ENCODE results near the gene CEP85L.
A peak's percentile ranks its signal among the peaks of the same experiment; 100 is the strongest.

The CEP85L gene

DNA sequence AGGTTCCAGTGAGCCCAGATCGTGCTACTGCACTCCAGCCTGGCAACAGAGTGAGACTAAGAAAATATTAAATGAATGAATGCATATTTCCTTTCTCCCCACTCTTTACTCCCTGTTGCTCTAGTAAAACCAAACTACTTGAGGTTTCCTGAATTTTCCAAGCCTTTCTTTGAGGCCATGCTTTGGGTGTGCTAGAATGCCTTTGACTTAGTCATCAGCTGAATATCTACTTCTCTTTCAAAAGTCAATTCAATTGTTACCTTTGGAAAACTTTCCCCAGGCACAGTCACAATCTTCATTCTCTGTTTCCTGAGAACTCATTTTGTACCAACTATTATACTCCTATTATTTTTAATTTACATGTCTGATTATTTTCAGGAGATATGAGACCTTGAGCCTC lies 27.5 kb upstream of the CEP85L start:
- no peaks in the 10 kb centered on the region for H3K9me3 ChIP-seq (ENCODE audit: control insufficient read depth, low read length)
- no peak overlapping the region for H3K27ac ChIP-seq (ENCODE audit: insufficient read depth, low read length, poor library complexity, severe bottlenecking)
- H3K4me1 ChIP-seq (ENCODE audit: control insufficient read depth, insufficient read depth, low read length, poor library complexity, severe bottlenecking): peaks cover 2% of the 10 kb centered on the region
- no peak overlapping the region for H3K4me3 ChIP-seq (ENCODE audit: insufficient read depth, low read depth, low read length, poor library complexity, severe bottlenecking)
- no peaks in the 10 kb centered on the region for H3K27me3 ChIP-seq (replicated peaks; ENCODE audit: control insufficient read depth, insufficient read depth, low read length, poor library complexity, severe bottlenecking)
- no peaks in the 10 kb centered on the region for H3K36me3 ChIP-seq (ENCODE audit: control insufficient read depth, insufficient read depth, low read length)
- no peak for DNase-seq

GRCh38 chr6:118677193-118677592 lies 25.8 kb upstream of the CEP85L start:
- H3K27me3 ChIP-seq (replicated peaks; ENCODE audit: control insufficient read depth, insufficient read depth, low read length, poor library complexity, severe bottlenecking): no peaks in the 10 kb centered on the region
- peaks cover 6% of the 10 kb centered on the region for H3K4me1 ChIP-seq (ENCODE audit: control insufficient read depth, insufficient read depth, low read length, poor library complexity, severe bottlenecking)
- H3K4me3 ChIP-seq (ENCODE audit: insufficient read depth, low read depth, low read length, poor library complexity, severe bottlenecking): no peak overlapping the region
- no peaks in the 10 kb centered on the region for H3K36me3 ChIP-seq (ENCODE audit: control insufficient read depth, insufficient read depth, low read length)
- H3K9me3 ChIP-seq (ENCODE audit: control insufficient read depth, low read length): no peaks in the 10 kb centered on the region
- no peak overlapping the region for H3K27ac ChIP-seq (ENCODE audit: insufficient read depth, low read length, poor library complexity, severe bottlenecking)
- DNase-seq: no peak

DNA sequence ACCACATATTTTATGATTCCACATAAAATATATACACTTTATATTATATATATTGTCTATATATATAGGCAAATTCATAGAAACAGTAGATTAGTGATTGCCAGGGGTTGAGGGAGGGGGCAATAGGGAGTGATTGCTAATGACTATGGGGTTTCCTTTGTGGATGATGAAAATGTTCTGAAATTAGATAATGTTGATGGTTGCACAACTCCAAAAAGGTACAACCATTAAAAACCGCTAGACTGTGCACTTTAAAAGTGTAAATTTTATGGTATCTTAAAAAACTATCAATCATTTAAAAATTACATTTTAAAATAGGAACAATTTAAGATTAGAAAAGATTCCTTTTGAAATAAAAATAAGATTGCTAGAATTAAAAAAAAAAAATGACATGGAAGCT lies 23.8 kb upstream of the CEP85L start:
- Histone ChIP-seq H3K36me3 (ENCODE audit: control insufficient read depth, insufficient read depth, low read length) (no peaks in the 10 kb centered on the region), H3K27me3 (replicated peaks; ENCODE audit: control insufficient read depth, insufficient read depth, low read length, poor library complexity, severe bottlenecking) (no peaks in the 10 kb centered on the region), H3K9me3 (ENCODE audit: control insufficient read depth, low read length) (no peaks in the 10 kb centered on the region), H3K4me3 (ENCODE audit: insufficient read depth, low read depth, low read length, poor library complexity, severe bottlenecking) (no peak overlapping the region), H3K4me1 (ENCODE audit: control insufficient read depth, insufficient read depth, low read length, poor library complexity, severe bottlenecking) (peaks cover 6% of the 10 kb centered on the region), H3K27ac (ENCODE audit: insufficient read depth, low read length, poor library complexity, severe bottlenecking) (no peak overlapping the region)
- no peak for DNase-seq

DNA sequence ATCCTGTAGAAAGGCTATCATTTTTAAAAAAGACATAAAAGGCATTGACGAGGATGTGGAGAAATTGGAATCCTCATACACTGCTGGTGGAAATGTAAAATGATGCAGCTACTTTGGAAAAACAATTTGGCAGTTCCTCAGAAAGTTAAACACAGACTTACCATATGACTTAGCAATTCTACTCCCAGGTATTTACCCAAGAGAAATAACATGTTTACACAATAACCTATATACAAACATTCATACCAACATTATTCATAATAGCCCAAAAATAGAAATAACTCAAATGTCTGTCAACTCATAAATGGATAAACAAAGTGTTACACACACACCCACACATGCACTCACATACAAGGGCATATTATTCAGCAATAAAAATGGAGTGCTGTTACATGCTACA lies 23.4 kb upstream of the CEP85L start:
- Histone ChIP-seq H3K9me3 (ENCODE audit: control insufficient read depth, low read length) (no peaks in the 10 kb centered on the region), H3K4me3 (ENCODE audit: insufficient read depth, low read depth, low read length, poor library complexity, severe bottlenecking) (no peak overlapping the region), H3K36me3 (ENCODE audit: control insufficient read depth, insufficient read depth, low read length) (no peaks in the 10 kb centered on the region), H3K4me1 (ENCODE audit: control insufficient read depth, insufficient read depth, low read length, poor library complexity, severe bottlenecking) (peaks cover 7% of the 10 kb centered on the region), H3K27ac (ENCODE audit: insufficient read depth, low read length, poor library complexity, severe bottlenecking) (no peak overlapping the region), H3K27me3 (replicated peaks; ENCODE audit: control insufficient read depth, insufficient read depth, low read length, poor library complexity, severe bottlenecking) (no peaks in the 10 kb centered on the region)
- DNase-seq: no peak

GRCh38 chr6:118672678-118673077 lies 21.3 kb upstream of the CEP85L start:
- Histone ChIP-seq H3K36me3 (ENCODE audit: control insufficient read depth, insufficient read depth, low read length) (no peaks in the 10 kb centered on the region), H3K4me1 (ENCODE audit: control insufficient read depth, insufficient read depth, low read length, poor library complexity, severe bottlenecking) (peaks cover 11% of the 10 kb centered on the region), H3K27me3 (replicated peaks; ENCODE audit: control insufficient read depth, insufficient read depth, low read length, poor library complexity, severe bottlenecking) (no peaks in the 10 kb centered on the region), H3K4me3 (ENCODE audit: insufficient read depth, low read depth, low read length, poor library complexity, severe bottlenecking) (no peak overlapping the region), H3K9me3 (ENCODE audit: control insufficient read depth, low read length) (no peaks in the 10 kb centered on the region), H3K27ac (ENCODE audit: insufficient read depth, low read length, poor library complexity, severe bottlenecking) (no peak overlapping the region)
- DNase-seq: no peak

DNA sequence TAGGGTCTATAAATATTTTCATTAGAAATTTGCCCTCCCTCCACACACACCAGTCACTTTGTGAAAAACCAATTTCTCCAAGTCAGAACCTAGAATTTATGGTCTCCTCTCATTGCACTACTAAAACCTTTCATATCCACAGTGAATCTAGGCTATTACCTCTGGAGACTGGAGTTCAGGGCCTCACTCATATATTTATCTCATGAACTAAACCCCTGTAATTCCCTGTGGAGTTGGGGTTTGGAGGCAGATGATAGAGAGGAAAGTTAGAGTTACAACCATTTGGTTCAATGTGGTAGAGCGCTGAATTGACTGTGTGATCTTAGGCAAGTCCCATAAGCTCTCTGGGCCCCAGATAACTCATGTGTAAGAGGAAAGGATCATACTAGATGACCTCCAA lies 18.2 kb upstream of the CEP85L start:
- Histone ChIP-seq H3K4me3 (ENCODE audit: insufficient read depth, low read depth, low read length, poor library complexity, severe bottlenecking) (no peak overlapping the region), H3K9me3 (ENCODE audit: control insufficient read depth, low read length) (no peaks in the 10 kb centered on the region), H3K27ac (ENCODE audit: insufficient read depth, low read length, poor library complexity, severe bottlenecking) (no peak overlapping the region), H3K27me3 (replicated peaks; ENCODE audit: control insufficient read depth, insufficient read depth, low read length, poor library complexity, severe bottlenecking) (no peaks in the 10 kb centered on the region), H3K36me3 (ENCODE audit: control insufficient read depth, insufficient read depth, low read length) (no peaks in the 10 kb centered on the region), H3K4me1 (ENCODE audit: control insufficient read depth, insufficient read depth, low read length, poor library complexity, severe bottlenecking) (peaks cover 13% of the 10 kb centered on the region)
- DNase-seq: no peak

GRCh38 chr6:118668761-118669385 lies 17.5 kb upstream of the CEP85L start:
- H3K27me3 ChIP-seq (replicated peaks; ENCODE audit: control insufficient read depth, insufficient read depth, low read length, poor library complexity, severe bottlenecking): no peaks in the 10 kb centered on the region
- no peak overlapping the region for H3K4me3 ChIP-seq (ENCODE audit: insufficient read depth, low read depth, low read length, poor library complexity, severe bottlenecking)
- no peak for DNase-seq
- H3K9me3 ChIP-seq (ENCODE audit: control insufficient read depth, low read length): no peaks in the 10 kb centered on the region
- no peak overlapping the region for H3K27ac ChIP-seq (ENCODE audit: insufficient read depth, low read length, poor library complexity, severe bottlenecking)
- peaks cover 16% of the 10 kb centered on the region for H3K4me1 ChIP-seq (ENCODE audit: control insufficient read depth, insufficient read depth, low read length, poor library complexity, severe bottlenecking)
- H3K36me3 ChIP-seq (ENCODE audit: control insufficient read depth, insufficient read depth, low read length): no peaks in the 10 kb centered on the region

DNA sequence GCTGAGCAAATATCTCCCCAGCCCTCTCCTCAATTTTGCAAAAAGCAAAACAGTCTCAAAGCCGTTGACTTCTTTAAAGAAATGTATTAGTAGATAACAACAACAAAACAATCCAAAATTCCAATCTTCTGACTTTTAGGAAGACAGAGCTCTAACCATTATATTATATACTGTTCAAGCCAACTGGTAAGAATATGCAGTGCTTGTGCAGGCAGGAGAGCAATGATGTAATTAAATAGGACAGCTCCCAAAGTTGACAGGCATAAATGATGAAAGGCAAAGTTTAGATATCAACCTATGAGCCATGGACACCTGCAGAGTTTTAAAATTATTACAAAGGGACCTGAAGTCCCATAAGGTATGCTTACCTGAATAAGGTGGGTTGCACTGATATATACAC lies 16.6 kb upstream of the CEP85L start:
- Histone ChIP-seq H3K36me3 (ENCODE audit: control insufficient read depth, insufficient read depth, low read length) (no peaks in the 10 kb centered on the region), H3K4me3 (ENCODE audit: insufficient read depth, low read depth, low read length, poor library complexity, severe bottlenecking) (no peak overlapping the region), H3K27ac (ENCODE audit: insufficient read depth, low read length, poor library complexity, severe bottlenecking) (no peak overlapping the region), H3K4me1 (ENCODE audit: control insufficient read depth, insufficient read depth, low read length, poor library complexity, severe bottlenecking) (peaks cover 14% of the 10 kb centered on the region), H3K27me3 (replicated peaks; ENCODE audit: control insufficient read depth, insufficient read depth, low read length, poor library complexity, severe bottlenecking) (no peaks in the 10 kb centered on the region), H3K9me3 (ENCODE audit: control insufficient read depth, low read length) (no peaks in the 10 kb centered on the region)
- DNase-seq: no peak

- peak overlapping the region; percentile 57 for H3K4me3 ChIP-seq (ENCODE audit: insufficient read depth, low read depth, low read length, poor library complexity, severe bottlenecking)
- no peaks in the 10 kb centered on the region for H3K27me3 ChIP-seq (replicated peaks; ENCODE audit: control insufficient read depth, insufficient read depth, low read length, poor library complexity, severe bottlenecking)
- H3K27ac ChIP-seq (ENCODE audit: insufficient read depth, low read length, poor library complexity, severe bottlenecking): peak overlapping the region; percentile 65
- H3K4me1 ChIP-seq (ENCODE audit: control insufficient read depth, insufficient read depth, low read length, poor library complexity, severe bottlenecking): peaks cover 12% of the 10 kb centered on the region
- no peaks in the 10 kb centered on the region for H3K36me3 ChIP-seq (ENCODE audit: control insufficient read depth, insufficient read depth, low read length)
- no peaks in the 10 kb centered on the region for H3K9me3 ChIP-seq (ENCODE audit: control insufficient read depth, low read length)
- no peak for DNase-seq
Observed at GRCh38 chr6:118665011-118665410, 13.6 kb upstream of the CEP85L start.

- peak overlapping the region; percentile 65 for H3K27ac ChIP-seq (ENCODE audit: insufficient read depth, low read length, poor library complexity, severe bottlenecking)
- peaks cover 16% of the 10 kb centered on the region for H3K4me1 ChIP-seq (ENCODE audit: control insufficient read depth, insufficient read depth, low read length, poor library complexity, severe bottlenecking)
- DNase-seq: no peak
- peak overlapping the region; percentile 57 for H3K4me3 ChIP-seq (ENCODE audit: insufficient read depth, low read depth, low read length, poor library complexity, severe bottlenecking)
- H3K27me3 ChIP-seq (replicated peaks; ENCODE audit: control insufficient read depth, insufficient read depth, low read length, poor library complexity, severe bottlenecking): no peaks in the 10 kb centered on the region
- no peaks in the 10 kb centered on the region for H3K36me3 ChIP-seq (ENCODE audit: control insufficient read depth, insufficient read depth, low read length)
- no peaks in the 10 kb centered on the region for H3K9me3 ChIP-seq (ENCODE audit: control insufficient read depth, low read length)
Observed at GRCh38 chr6:118663993-118664985, 12.9 kb upstream of the CEP85L start.
